ENCODE measurements around the gene SSR4.

The SSR4 gene

DNA sequence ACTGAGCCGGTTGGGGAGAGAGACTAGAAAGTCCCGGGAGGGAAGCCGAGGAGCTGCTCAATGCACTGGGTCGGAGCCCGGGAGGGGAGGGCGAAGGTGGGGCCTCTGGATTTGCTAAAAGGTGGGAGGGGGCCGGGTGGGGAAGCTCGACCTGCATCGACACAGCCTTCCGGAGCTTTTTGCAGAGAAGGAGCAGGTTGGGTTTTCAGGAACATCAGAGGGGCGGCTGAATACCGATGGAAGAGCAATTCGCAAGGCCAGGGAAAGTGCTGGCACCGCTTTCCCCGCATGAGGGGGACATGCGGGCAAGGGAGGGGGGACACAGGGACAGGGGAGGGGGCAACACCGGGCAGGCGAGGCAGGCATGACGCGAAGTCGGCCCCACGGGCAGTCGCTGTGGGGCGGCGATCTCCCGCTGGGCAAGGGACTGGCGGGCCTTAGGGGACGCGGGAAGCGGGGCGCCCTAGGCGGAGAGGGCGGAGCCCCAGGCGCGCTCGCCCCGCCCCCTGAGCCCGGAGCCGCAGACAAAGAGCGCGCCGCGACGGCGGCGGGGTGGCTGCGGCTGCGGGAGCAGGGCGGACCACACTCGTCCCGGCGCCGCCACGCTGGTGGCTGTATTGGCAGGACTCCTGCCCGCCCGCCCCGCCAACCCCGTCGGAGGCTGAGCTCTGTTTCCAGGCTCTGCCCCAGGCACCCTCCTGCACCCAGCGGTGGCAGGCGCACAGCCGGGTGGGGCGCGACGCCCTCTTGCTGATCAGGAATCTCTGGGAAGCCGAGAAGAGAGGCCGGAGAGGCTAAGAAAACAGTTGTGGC, 24.3 kb downstream of the SSR4 start:
- H3K27ac ChIP-seq: peak overlapping the region; percentile 52

DNA sequence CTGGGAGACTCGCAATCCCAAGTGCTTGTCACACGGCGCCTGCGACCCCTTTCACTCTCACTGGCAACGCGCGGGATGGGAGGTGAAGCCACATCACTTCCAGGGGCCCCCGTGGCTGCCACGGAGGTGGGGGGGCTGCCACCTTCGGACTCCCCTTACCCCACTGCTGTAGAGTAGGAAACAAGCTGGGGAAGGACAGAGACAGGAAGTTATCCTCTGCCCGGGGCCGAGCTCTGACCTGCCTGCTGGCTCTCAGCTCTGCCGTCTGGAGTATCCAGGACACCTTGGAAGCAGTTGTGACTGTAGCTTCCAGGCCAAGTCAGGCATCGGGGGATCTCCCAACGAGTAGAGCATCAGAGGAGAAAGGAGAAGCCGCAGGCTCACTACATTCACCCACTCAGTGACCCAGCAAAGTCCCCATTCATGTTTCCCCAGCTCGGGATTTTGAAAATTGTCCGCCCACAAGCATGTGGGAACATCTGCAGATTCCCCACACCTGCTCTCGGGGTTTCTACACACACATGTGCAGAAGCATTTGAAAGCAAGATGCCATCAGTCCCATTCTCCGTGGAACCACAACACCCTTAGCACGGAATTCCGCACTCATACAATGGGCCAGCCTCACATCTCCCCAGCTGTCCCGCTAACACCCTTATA, 25.0 kb downstream of the SSR4 start:
- peak overlapping the region; percentile 52 for H3K27ac ChIP-seq
- no peak for TF ChIP-seq ZFX (IDR thresholded peaks at IDR 0.05)
- TF ChIP-seq, protein P1, sequence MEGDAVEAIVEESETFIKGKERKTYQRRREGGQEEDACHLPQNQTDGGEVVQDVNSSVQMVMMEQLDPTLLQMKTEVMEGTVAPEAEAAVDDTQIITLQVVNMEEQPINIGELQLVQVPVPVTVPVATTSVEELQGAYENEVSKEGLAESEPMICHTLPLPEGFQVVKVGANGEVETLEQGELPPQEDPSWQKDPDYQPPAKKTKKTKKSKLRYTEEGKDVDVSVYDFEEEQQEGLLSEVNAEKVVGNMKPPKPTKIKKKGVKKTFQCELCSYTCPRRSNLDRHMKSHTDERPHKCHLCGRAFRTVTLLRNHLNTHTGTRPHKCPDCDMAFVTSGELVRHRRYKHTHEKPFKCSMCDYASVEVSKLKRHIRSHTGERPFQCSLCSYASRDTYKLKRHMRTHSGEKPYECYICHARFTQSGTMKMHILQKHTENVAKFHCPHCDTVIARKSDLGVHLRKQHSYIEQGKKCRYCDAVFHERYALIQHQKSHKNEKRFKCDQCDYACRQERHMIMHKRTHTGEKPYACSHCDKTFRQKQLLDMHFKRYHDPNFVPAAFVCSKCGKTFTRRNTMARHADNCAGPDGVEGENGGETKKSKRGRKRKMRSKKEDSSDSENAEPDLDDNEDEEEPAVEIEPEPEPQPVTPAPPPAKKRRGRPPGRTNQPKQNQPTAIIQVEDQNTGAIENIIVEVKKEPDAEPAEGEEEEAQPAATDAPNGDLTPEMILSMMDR (conservative IDR thresholded peaks at IDR 0.05): no peak

More for the DNA sequence above, 24.3 kb downstream of the SSR4 start:
- no peak for TF ChIP-seq ZFX (IDR thresholded peaks at IDR 0.05)
- TF ChIP-seq, protein P1 (conservative IDR thresholded peaks at IDR 0.05): no peak

DNA sequence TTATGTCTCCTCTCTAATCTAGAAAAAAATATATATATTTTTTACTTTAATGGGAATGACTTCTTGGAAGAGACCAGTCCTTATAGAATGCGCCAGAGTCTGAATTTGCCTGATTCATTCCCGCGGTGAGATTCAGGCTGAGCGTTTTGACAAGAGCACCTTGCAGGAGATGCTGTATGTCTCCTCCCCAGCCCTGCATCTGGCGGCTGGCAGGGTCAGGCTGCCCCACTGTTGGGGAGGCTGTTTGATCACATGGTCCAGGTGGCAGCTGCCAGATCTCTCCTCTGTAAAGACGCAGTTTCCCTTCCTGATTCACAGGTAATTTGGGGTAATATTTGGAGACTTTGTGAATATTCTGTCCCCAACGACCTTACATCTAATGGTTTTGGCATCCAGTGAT, 26.1 kb downstream of the SSR4 start:
- TF ChIP-seq, protein P1 (conservative IDR thresholded peaks at IDR 0.05): no peak
- TF ChIP-seq ZFX (IDR thresholded peaks at IDR 0.05): no peak
- no peak overlapping the region for H3K27ac ChIP-seq

DNA sequence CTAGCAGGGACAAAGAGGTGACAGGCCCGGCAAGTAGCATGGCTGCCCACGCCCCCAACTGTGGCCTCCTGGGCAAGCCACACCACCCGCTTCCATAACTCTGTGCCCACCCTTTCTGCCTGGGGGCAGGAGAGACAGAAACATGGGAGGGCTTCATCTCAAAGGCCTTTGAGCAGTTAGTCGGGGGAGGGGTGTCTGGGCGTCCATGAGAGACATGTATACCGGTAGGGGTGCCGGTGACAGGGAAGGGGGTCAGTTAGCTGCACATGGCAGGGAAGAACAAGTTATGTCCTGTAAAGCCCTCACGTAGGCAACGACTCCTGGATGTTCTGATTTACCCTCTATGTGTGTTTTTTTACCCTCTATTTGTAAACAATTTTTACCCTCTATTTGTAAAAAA, 26.6 kb downstream of the SSR4 start:
- H3K27ac ChIP-seq: no peak overlapping the region

DNA sequence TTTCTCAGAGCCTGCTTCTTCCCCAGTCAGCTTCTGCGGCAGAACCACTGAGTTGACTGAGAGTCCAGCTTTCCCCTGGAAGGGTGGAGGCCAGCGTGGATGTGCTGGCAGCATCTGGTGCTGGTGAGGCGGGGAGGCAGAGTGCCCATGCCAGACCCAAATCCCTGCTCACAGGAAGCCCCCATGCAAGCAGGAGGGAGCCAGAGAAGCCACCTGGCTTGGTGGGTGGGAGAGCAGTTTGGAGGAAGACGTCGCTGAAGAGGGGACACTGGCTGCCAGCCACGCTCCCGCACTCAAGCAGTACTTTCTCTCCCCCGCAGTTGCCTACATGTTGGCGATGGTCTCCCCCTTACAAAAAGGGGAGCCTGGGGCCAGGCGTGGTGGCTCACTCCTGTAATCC, 29.9 kb downstream of the SSR4 start:
- TF ChIP-seq, protein P1 (conservative IDR thresholded peaks at IDR 0.05): no peak
- TF ChIP-seq ZFX (IDR thresholded peaks at IDR 0.05): no peak
- H3K27ac ChIP-seq: no peak overlapping the region

More for the DNA sequence above, 26.6 kb downstream of the SSR4 start:
- TF ChIP-seq, protein P1 (conservative IDR thresholded peaks at IDR 0.05): no peak

DNA sequence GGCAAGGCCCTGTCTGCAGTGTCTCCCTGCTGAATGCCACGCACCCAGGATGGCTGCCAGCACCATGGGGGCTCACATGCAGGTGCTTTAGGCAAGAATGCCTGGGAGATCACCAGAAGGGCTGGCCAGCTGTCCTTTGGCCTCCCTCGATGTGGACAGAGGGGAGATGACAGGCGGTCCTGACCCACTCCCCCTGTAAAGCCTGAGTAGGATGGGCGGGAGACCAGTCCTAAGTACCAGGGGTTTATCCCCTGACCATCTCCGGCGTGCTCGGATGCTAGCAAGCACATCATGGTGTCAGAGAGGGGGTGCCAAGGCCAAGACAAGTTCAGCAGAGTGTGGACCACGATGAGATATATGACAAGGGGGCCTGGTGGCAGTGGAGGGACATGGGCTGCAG, 30.6 kb downstream of the SSR4 start:
- TF ChIP-seq, protein P1 (conservative IDR thresholded peaks at IDR 0.05): no peak
- no peak for TF ChIP-seq ZFX (IDR thresholded peaks at IDR 0.05)
- H3K27ac ChIP-seq: no peak overlapping the region

DNA sequence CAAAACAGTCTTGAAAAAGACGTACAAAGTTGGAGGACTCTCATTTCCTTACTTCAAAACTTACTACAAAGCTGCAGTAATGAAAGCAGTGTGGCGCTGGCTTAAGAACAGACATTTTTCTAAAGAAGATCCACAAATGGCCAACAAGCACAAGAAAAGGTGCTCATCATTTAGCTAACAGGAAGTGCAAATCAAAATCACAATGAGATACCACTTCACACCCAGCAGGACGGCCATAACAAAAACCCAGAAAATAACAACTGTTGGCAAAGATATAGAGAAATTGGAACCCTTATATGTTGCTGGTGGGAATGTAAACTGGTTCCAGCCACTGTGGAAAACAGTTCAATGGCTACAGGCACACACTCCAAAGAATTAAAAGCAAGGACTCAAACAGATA, 32.5 kb downstream of the SSR4 start:
- H3K27ac ChIP-seq: no peak overlapping the region
- no peak for TF ChIP-seq ZFX (IDR thresholded peaks at IDR 0.05)
- TF ChIP-seq, protein P1 (conservative IDR thresholded peaks at IDR 0.05): no peak

Data from C4-2B (cell line).